Measurements from ENCODE around the gene KIAA1614.

Gene KIAA1614

GRCh38 chr1:180927841-180928240, 15.1 kb downstream of the KIAA1614 start:
- DNase-seq = no peak
- Mint-ChIP-seq H3K36me3 (ENCODE audit: low read depth) (no peaks in the 10 kb centered on the region), H3K4me3 (no peak overlapping the region), H3K27me3 (no peaks in the 10 kb centered on the region), H3K9me3 (no peaks in the 10 kb centered on the region), H3K4me1 (no peaks in the 10 kb centered on the region), H3K27ac (no peak overlapping the region)
- ATAC-seq = no peak

GRCh38 chr1:180928331-180929230, 15.9 kb downstream of the KIAA1614 start:
- Mint-ChIP-seq H3K27me3 (no peaks in the 10 kb centered on the region), H3K9me3 (no peaks in the 10 kb centered on the region), H3K4me1 (no peaks in the 10 kb centered on the region), H3K27ac (no peak overlapping the region), H3K36me3 (ENCODE audit: low read depth) (no peaks in the 10 kb centered on the region), H3K4me3 (no peak overlapping the region)
- ATAC-seq (no peak), DNase-seq (no peak)

GRCh38 chr1:180929389-180929788, 16.7 kb downstream of the KIAA1614 start:
- Mint-ChIP-seq H3K9me3 (no peaks in the 10 kb centered on the region), H3K36me3 (ENCODE audit: low read depth) (no peaks in the 10 kb centered on the region), H3K4me3 (no peak overlapping the region), H3K4me1 (peaks cover under 1% of the 10 kb centered on the region), H3K27me3 (no peaks in the 10 kb centered on the region), H3K27ac (no peak overlapping the region)
- no peak for DNase-seq
- ATAC-seq = no peak

- no peak for DNase-seq
- Mint-ChIP-seq H3K36me3 (ENCODE audit: low read depth) (no peaks in the 10 kb centered on the region), H3K4me3 (no peak overlapping the region), H3K27me3 (no peaks in the 10 kb centered on the region), H3K9me3 (no peaks in the 10 kb centered on the region), H3K27ac (no peak overlapping the region), H3K4me1 (peaks cover 3% of the 10 kb centered on the region)
- no peak for ATAC-seq
These were observed 18.0 kb downstream of the KIAA1614 start for GRCh38 chr1:180930687-180931086.

- Mint-ChIP-seq H3K27ac (no peak overlapping the region), H3K4me3 (no peak overlapping the region), H3K4me1 (peaks cover 3% of the 10 kb centered on the region), H3K27me3 (no peaks in the 10 kb centered on the region), H3K36me3 (ENCODE audit: low read depth) (no peaks in the 10 kb centered on the region), H3K9me3 (no peaks in the 10 kb centered on the region)
- no peak for DNase-seq
- ATAC-seq = no peak
These were observed 18.8 kb downstream of the KIAA1614 start for GRCh38 chr1:180931529-180931928.

GRCh38 chr1:180932378-180932777, 19.7 kb downstream of the KIAA1614 start:
- no peaks in the 10 kb centered on the region for H3K36me3 Mint-ChIP-seq (ENCODE audit: low read depth)
- no peak overlapping the region for H3K27ac Mint-ChIP-seq

GRCh38 chr1:180933141-180933540, 20.4 kb downstream of the KIAA1614 start:
- Mint-ChIP-seq H3K36me3 (ENCODE audit: low read depth) (no peaks in the 10 kb centered on the region), H3K27ac (no peak overlapping the region), H3K4me1 (peaks cover 3% of the 10 kb centered on the region), H3K27me3 (no peaks in the 10 kb centered on the region), H3K9me3 (no peaks in the 10 kb centered on the region), H3K4me3 (no peak overlapping the region)
- DNase-seq = no peak
- ATAC-seq = no peak

More at GRCh38 chr1:180932378-180932777, 19.7 kb downstream of the KIAA1614 start:
- H3K4me3 Mint-ChIP-seq = no peak overlapping the region
- H3K27me3 Mint-ChIP-seq = no peaks in the 10 kb centered on the region
- ATAC-seq (no peak), DNase-seq (no peak)
- peaks cover 3% of the 10 kb centered on the region for H3K4me1 Mint-ChIP-seq
- H3K9me3 Mint-ChIP-seq = no peaks in the 10 kb centered on the region

- Mint-ChIP-seq H3K27ac (no peak overlapping the region), H3K4me3 (no peak overlapping the region), H3K4me1 (peaks cover 3% of the 10 kb centered on the region), H3K27me3 (no peaks in the 10 kb centered on the region), H3K9me3 (no peaks in the 10 kb centered on the region), H3K36me3 (ENCODE audit: low read depth) (no peaks in the 10 kb centered on the region)
- ATAC-seq = no peak
- DNase-seq = no peak
These were observed 21.9 kb downstream of the KIAA1614 start for GRCh38 chr1:180934563-180934962.

- ATAC-seq (no peak), DNase-seq (no peak)
- Mint-ChIP-seq H3K27me3 (no peaks in the 10 kb centered on the region), H3K36me3 (ENCODE audit: low read depth) (no peaks in the 10 kb centered on the region), H3K9me3 (no peaks in the 10 kb centered on the region), H3K4me1 (peaks cover 3% of the 10 kb centered on the region), H3K27ac (no peak overlapping the region), H3K4me3 (no peak overlapping the region)
These were observed 22.8 kb downstream of the KIAA1614 start for GRCh38 chr1:180935326-180936109.

GRCh38 chr1:180936110-180937011, 23.7 kb downstream of the KIAA1614 start:
- DNase-seq = no peak
- Mint-ChIP-seq H3K9me3 (no peaks in the 10 kb centered on the region), H3K27ac (no peak overlapping the region), H3K4me3 (no peak overlapping the region), H3K36me3 (ENCODE audit: low read depth) (no peaks in the 10 kb centered on the region), H3K27me3 (no peaks in the 10 kb centered on the region), H3K4me1 (peaks cover 3% of the 10 kb centered on the region)
- no peak for ATAC-seq

- Mint-ChIP-seq H3K27me3 (no peaks in the 10 kb centered on the region), H3K27ac (no peak overlapping the region), H3K4me3 (no peak overlapping the region), H3K4me1 (peaks cover 3% of the 10 kb centered on the region), H3K36me3 (ENCODE audit: low read depth) (no peaks in the 10 kb centered on the region), H3K9me3 (no peaks in the 10 kb centered on the region)
- ATAC-seq (no peak), DNase-seq (no peak)
These were observed 24.3 kb downstream of the KIAA1614 start for GRCh38 chr1:180937012-180937372.

GRCh38 chr1:180937624-180938225, 25.0 kb downstream of the KIAA1614 start:
- H3K9me3 Mint-ChIP-seq = no peaks in the 10 kb centered on the region
- H3K27me3 Mint-ChIP-seq = no peaks in the 10 kb centered on the region
- no peaks in the 10 kb centered on the region for H3K36me3 Mint-ChIP-seq (ENCODE audit: low read depth)
- H3K27ac Mint-ChIP-seq = no peak overlapping the region
- no peak for ATAC-seq
- DNase-seq = no peak
- peaks cover 3% of the 10 kb centered on the region for H3K4me1 Mint-ChIP-seq
- H3K4me3 Mint-ChIP-seq = no peak overlapping the region

- ATAC-seq (no peak), DNase-seq (no peak)
- peaks cover 3% of the 10 kb centered on the region for H3K36me3 Mint-ChIP-seq (ENCODE audit: low read depth)
- peaks cover 3% of the 10 kb centered on the region for H3K4me1 Mint-ChIP-seq
- no peaks in the 10 kb centered on the region for H3K27me3 Mint-ChIP-seq
- no peaks in the 10 kb centered on the region for H3K9me3 Mint-ChIP-seq
- no peak overlapping the region for H3K4me3 Mint-ChIP-seq
- H3K27ac Mint-ChIP-seq = no peak overlapping the region
These were observed 26.5 kb downstream of the KIAA1614 start for GRCh38 chr1:180939073-180939710.

GRCh38 chr1:180939711-180940103, 27.0 kb downstream of the KIAA1614 start:
- no peaks in the 10 kb centered on the region for H3K27me3 Mint-ChIP-seq
- DNase-seq (no peak), ATAC-seq (no peak)
- H3K9me3 Mint-ChIP-seq = no peaks in the 10 kb centered on the region
- H3K4me3 Mint-ChIP-seq = no peak overlapping the region
- H3K4me1 Mint-ChIP-seq = no peaks in the 10 kb centered on the region
- H3K36me3 Mint-ChIP-seq (ENCODE audit: low read depth) = peaks cover 6% of the 10 kb centered on the region
- H3K27ac Mint-ChIP-seq = no peak overlapping the region
